Measurements from ENCODE around the gene PLAC9.

The PLAC9 gene

GRCh38 chr10:80100861-80101695 lies 31.5 kb upstream of the PLAC9 start:
- Mint-ChIP-seq H3K27me3 (ENCODE audit: low read depth) (no peaks in the 10 kb centered on the region), H3K36me3 (ENCODE audit: low read depth) (no peaks in the 10 kb centered on the region), H3K9me3 (peaks cover 3% of the 10 kb centered on the region), H3K27ac (no peak overlapping the region), H3K4me3 (no peak overlapping the region), H3K4me1 (peaks cover 21% of the 10 kb centered on the region)
- no peak for TF ChIP-seq CTCF (IDR thresholded peaks at IDR 0.05; ENCODE audit: unreplicated experiment in 3 of 3)

GRCh38 chr10:80104066-80104926 lies 28.2 kb upstream of the PLAC9 start:
- Mint-ChIP-seq H3K9me3 (peaks cover 25% of the 10 kb centered on the region), H3K36me3 (ENCODE audit: low read depth) (peaks cover 9% of the 10 kb centered on the region), H3K4me1 (peaks cover 21% of the 10 kb centered on the region), H3K4me3 (peak overlapping the region in 1 of 3 experiments; percentile 38), H3K27ac (peak overlapping the region; percentile 90 to 96 (median 94)), H3K27me3 (ENCODE audit: low read depth) (peaks cover 3% of the 10 kb centered on the region)
- no peak for TF ChIP-seq CTCF (IDR thresholded peaks at IDR 0.05; ENCODE audit: unreplicated experiment in 3 of 3)

- no peak for TF ChIP-seq CTCF (IDR thresholded peaks at IDR 0.05; ENCODE audit: unreplicated experiment in 3 of 3)
- Mint-ChIP-seq H3K9me3 (peaks cover 39% of the 10 kb centered on the region), H3K27ac (no peak overlapping the region), H3K4me3 (no peak overlapping the region), H3K36me3 (ENCODE audit: low read depth) (peaks cover 9% of the 10 kb centered on the region), H3K27me3 (ENCODE audit: low read depth) (peaks cover 3% of the 10 kb centered on the region), H3K4me1 (peaks cover 30% of the 10 kb centered on the region)
Measured at GRCh38 chr10:80108576-80109239, 23.8 kb upstream of the PLAC9 start.

GRCh38 chr10:80110986-80111385 lies 21.5 kb upstream of the PLAC9 start:
- Mint-ChIP-seq H3K4me3 (no peak overlapping the region), H3K27me3 (ENCODE audit: low read depth) (peaks cover 3% of the 10 kb centered on the region), H3K4me1 (peaks cover 10% of the 10 kb centered on the region), H3K36me3 (ENCODE audit: low read depth) (peaks cover 9% of the 10 kb centered on the region), H3K9me3 (peaks cover 36% of the 10 kb centered on the region), H3K27ac (peak overlapping the region in 1 of 3 experiments; percentile 84)
- TF ChIP-seq CTCF (IDR thresholded peaks at IDR 0.05; ENCODE audit: unreplicated experiment in 3 of 3) = no peak

GRCh38 chr10:80118669-80119068 lies 13.9 kb upstream of the PLAC9 start:
- Mint-ChIP-seq H3K4me1 (no peaks in the 10 kb centered on the region), H3K36me3 (ENCODE audit: low read depth) (no peaks in the 10 kb centered on the region), H3K27me3 (ENCODE audit: low read depth) (peaks cover 22% of the 10 kb centered on the region), H3K27ac (no peak overlapping the region), H3K4me3 (no peak overlapping the region), H3K9me3 (no peaks in the 10 kb centered on the region)
- TF ChIP-seq CTCF (IDR thresholded peaks at IDR 0.05; ENCODE audit: unreplicated experiment in 3 of 3) = no peak

Measured in nephron (organoid).